ENCODE measurements around the gene DRC3. TPM values are rescaled to one million over a fixed set of nuclear protein-coding genes. Genes with fewer than 3 reads are reported as not detected.
"Not testable (repeated sequence)": the region's sequence is repeated elsewhere in the genome, so short reads cannot be mapped to it uniquely, and the experiment has no call there.

DRC3 gene, protein sequence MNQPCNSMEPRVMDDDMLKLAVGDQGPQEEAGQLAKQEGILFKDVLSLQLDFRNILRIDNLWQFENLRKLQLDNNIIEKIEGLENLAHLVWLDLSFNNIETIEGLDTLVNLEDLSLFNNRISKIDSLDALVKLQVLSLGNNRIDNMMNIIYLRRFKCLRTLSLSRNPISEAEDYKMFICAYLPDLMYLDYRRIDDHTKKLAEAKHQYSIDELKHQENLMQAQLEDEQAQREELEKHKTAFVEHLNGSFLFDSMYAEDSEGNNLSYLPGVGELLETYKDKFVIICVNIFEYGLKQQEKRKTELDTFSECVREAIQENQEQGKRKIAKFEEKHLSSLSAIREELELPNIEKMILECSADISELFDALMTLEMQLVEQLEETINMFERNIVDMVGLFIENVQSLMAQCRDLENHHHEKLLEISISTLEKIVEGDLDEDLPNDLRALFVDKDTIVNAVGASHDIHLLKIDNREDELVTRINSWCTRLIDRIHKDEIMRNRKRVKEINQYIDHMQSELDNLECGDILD
- 0.12 and 0.69 TPM in 2 replicates for total RNA-seq (2014; rRNA removed; shearing (Covaris generic))

GRCh38 chr17:17972126-17972951 is at the start of gene DRC3, which contains the start of gene TOM1L2:
DRC3 (plus strand) TSS chr17:17972862; CDS start chr17:17977599, 4,737 bp downstream.
TOM1L2 (minus strand) TSS chr17:17972400; CDS start chr17:17972313, 87 bp downstream.
- peak; percentile 100 for DNase-seq (ENCODE audit: low read depth)

GRCh38 chr17:17924131-17924856 is 48.4 kb upstream of the DRC3 start:
- no peak for DNase-seq (ENCODE audit: low read depth)

- DNase-seq (ENCODE audit: low read depth): no peak
Measured at GRCh38 chr17:17924857-17925250, 47.8 kb upstream of the DRC3 start.

DNA sequence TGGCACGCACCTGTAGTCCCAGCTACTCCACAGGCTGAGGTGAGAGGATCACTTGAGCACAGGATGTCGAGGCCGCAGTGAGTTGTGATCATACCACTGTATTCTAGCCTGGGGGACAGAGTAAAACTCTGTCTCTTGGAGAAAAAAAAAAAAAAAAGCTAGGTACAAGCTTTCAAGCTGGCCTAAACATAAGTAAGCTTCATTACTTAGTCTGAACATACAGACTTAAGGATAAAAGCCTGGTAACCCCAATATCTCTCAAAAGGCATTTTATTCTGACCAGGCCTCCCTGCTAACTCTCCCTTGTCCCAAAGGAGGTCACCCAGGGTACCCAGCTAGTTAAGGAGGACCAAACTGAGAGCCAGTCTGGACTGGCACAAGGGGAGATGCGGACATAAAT is 46.6 kb upstream of the DRC3 start:
- DNase-seq (ENCODE audit: low read depth): no peak

GRCh38 chr17:17926840-17927449 is 45.7 kb upstream of the DRC3 start:
- DNase-seq (ENCODE audit: low read depth): no peak

DNA sequence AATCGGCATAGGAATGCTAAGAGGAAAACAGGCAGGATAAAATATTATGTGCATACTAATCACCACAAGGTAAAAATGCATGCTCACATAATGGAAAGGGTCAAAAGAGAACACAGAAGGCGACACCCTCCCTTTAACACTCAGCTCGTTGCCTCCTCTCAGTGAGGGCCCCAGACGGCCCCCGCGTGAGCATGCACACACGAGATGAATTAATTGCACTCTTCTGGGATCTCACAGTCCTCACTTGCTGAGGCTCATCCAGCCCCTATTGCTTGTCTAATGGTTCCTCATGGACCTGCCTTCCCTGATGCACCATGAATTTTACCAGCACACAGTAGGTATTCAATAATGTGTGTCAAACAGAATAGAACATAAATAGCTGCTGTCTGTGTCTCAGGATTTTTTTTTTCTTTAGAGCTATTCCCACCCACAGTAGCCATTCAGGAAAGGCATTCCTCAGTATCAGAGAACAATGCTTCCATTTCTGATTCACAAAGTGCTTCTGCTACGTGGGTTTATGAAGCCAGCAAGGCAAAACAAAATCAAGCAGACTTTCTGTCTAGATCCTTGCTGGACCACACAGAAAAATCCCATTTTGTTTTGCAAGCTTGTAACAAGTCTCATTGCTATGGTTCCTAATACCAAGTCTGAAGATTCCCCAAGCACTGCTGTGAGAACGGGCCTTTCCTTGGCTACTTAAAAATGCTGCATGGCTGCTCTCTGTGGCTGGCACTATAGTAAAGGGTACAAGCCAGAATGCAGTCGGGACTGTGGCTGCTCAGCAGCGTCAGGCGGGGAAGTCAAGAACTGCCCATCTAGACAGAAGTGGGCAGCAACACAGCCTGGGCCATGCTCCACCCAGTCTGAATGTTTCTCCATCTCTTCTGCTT is 44.0 kb upstream of the DRC3 start:
- DNase-seq (ENCODE audit: low read depth): no peak

DNA sequence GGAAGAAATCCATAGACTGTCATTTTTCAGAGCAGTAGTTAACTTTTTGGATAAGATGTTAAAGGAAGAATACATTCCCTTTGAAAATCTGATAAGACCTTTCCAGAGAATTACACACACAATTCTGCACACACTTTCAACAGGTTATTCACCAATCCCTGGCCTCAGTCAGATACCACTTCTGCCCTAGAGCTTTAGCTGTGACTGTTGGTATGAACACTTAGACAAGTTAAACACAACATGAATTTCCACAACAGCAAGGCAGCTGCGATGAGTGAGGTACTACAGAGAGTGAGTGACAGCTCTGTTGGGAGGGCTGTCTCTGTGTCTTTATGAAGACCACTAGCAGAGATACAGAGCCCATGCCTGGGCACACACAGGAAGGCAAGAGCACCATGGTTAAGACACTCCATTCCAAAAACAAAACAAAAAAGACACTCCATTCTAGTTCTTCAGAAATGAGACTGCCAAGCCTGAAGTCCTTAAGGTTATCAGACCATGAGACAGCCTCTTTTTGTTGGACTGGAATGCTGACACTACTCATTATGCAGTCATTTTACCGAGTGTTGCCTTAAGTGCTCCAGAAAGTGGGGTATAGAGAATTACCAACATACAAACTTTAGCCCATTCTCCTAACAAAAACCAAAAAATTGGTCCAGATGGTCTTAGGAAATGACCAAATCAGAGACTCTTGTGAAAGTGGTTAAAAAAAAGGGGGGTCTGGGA is 42.8 kb upstream of the DRC3 start:
- peak; percentile 21 for DNase-seq (ENCODE audit: low read depth)

DNA sequence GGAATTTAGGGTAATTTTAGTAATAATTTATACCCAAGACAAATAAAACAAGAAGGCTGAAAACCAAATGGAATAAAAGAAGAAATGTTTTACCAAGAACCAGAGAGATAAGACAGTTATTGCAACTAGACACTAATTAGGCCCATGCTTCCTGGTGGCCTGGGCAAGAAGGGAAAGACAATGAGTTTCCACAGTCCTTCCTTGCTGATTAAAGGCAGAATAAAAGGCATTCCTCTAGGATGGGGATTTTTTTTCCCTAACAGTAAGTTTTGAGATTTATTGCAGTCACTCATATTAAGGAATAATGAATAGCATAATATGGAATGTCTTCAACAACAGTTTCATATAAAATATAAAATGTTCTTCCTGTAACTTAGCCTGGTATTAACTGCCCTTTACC is 42.0 kb upstream of the DRC3 start:
- DNase-seq (ENCODE audit: low read depth): no peak

- DNase-seq (ENCODE audit: low read depth): no peak
Measured at GRCh38 chr17:17931159-17931558, 41.5 kb upstream of the DRC3 start.

DNA sequence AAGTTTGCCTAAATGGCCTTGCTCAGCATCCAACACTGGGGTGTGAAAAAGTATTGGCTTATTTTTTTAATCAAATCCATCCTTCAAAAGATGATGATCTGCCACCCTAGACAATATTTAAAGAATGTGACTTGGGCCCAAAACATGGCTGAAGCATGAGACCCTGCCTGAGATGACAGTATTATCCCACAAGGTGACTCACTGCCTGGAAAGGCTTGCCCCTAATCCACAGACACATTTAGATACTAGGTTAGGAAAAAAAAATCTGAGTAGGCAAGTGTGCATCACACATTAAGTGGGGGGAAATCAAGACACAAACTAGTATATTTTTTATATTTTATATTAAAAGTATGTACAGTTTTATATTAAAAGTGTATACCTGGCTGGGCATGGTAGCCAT is 38.9 kb upstream of the DRC3 start:
- DNase-seq (ENCODE audit: low read depth): peak; percentile 65

DNA sequence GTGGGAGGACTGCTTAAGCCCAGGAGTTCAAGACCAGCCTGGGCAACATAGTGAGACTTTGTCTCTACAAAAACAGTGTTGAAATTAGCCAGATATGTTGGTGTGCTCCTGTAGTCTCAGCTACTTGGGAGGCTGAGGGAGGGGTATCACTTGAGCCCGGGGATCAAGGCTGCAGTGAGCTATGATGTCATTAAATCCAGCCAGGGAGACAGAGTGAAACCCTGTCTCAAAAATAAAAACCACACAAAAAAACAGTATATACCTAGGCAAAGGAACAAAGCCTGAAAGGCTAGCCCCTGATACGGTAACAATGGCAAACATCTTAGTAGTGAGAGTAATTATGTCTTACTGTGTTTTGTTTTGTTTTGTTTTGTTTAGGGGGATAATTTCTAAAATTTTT is 38.4 kb upstream of the DRC3 start:
- no peak for DNase-seq (ENCODE audit: low read depth)

- no peak for DNase-seq (ENCODE audit: low read depth)
Measured at GRCh38 chr17:17934806-17935205, 37.9 kb upstream of the DRC3 start.

- DNase-seq (ENCODE audit: low read depth): peak; percentile 90
Measured at GRCh38 chr17:17935321-17936271, 37.1 kb upstream of the DRC3 start.

DNA sequence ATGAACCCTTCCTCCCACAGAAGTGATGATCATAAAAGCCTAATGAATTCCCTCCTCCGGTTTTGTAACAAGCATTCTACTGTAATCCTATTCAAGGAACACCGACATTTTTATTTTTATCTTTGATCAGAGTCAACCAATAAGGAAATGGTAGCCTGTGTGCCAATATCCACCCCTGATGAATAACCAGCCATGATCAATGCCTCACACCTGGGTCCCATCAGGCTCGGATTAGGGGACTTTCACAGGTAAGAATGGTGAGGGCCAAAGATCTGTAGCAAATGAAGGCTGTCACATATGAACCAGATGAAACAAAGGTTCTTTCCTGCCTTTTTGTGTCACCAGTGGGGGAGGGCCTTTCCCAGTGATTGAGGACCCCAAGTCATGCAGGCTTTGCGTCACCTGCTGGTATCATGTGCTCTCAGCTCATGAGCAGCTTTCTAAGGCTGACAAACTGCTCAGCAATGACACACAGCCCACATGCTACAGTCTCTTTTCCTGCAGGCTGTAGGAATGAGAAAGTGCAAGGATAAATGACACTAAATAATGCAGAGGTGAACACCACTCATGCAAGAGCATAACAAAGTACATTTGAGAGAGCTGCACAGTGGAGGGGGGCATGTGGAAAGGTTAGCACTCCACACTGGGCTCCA is 35.3 kb upstream of the DRC3 start:
- peak; percentile 45 for DNase-seq (ENCODE audit: low read depth)

- DNase-seq (ENCODE audit: low read depth): no peak
Measured at GRCh38 chr17:17937958-17938357, 34.7 kb upstream of the DRC3 start.

GRCh38 chr17:17938388-17939107 is 34.1 kb upstream of the DRC3 start:
- no peak for DNase-seq (ENCODE audit: low read depth)

DNA sequence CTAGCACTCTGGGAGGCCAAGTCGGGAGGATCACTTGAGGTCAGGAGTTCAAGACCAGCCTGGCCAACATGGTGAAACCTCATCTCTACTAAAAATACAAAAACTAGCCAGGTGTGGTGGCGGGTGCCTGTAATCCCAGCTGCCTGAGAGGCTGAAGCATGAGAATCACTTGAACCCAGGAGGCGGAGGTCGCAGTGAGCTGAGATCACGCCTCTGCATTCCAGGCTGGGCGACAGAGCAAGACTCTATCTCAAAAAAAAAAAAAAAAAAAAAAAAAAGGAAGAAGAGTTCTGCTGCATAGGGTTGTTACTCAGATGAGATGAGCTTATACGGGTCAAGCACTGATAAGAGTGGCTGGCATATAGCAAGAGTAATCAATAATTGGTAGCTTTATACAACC is 32.7 kb upstream of the DRC3 start:
- not testable (repeated sequence) for DNase-seq (ENCODE audit: low read depth)

All from M059J (cell line).